Testis (tissue), 3 donors: ENCODE measurements around the gene POLN. TPM values are rescaled to one million over a fixed set of nuclear protein-coding genes. Genes with fewer than 3 reads are reported as not detected.
A peak's percentile ranks its signal among the peaks of the same experiment; 100 is the strongest.

Experiments
- DNase-seq: peaks from one replicate; pipeline ENCODE4 v3.0.0-alpha.2; 2019
- H3K27ac ChIP-seq, 2 donors: fragments of 200-600 bp; sonication (generic); one replicate each; pipeline ENCODE4 v1.5.1; 2019
- H3K27me3 ChIP-seq: fragments of 200-600 bp; sonication (generic); one replicate; pipeline ENCODE4 v1.5.1; 2019
- H3K36me3 ChIP-seq: fragments of 200-600 bp; sonication (generic); one replicate; pipeline ENCODE4 v1.5.1; 2017; ENCODE audit warnings: low read depth; ENCODE audit errors: missing control alignments
- H3K4me1 ChIP-seq: fragments of 200-600 bp; sonication (generic); one replicate; pipeline ENCODE4 v1.5.1; 2019
- H3K4me3 ChIP-seq, 2 donors: fragments of 200-600 bp; sonication (generic); one replicate each; pipeline ENCODE4 v1.5.1; 2017 to 2019
- H3K9me3 ChIP-seq: fragments of 200-600 bp; sonication (generic); one replicate; pipeline ENCODE4 v1.5.1; 2017
- CTCF ChIP-seq, 3 experiments: fragments of 450-650 bp in 2 of 3; fragments of 200-600 bp in 1 of 3; sonication (generic) in 1 of 3; IDR thresholded peaks; one replicate each; pipeline ENCODE4 v1.5.1; 2016 to 2019; ENCODE audit warnings: antibody characterized with exemption in 3 of 3, mild to moderate bottlenecking in 2 of 3, moderate library complexity in 1 of 3
- POLR2A ChIP-seq: fragments of 450-650 bp; IDR thresholded peaks from one replicate; pipeline ENCODE4 v1.6.1; 2017; ENCODE audit warnings: antibody characterized with exemption, mild to moderate bottlenecking, moderate library complexity
- WGBS, 2 donors: methylation state at CpG; one replicate each; pipeline ENCODE4 v1.1.5; 2018; 5-methylcytosine and 5-hydroxymethylcytosine counted together
- intact Hi-C: fragments of 100-400 bp; cut with DNase I; formaldehyde crosslinking; loops from one replicate; pipeline ENCODE4 v1.15.1; 2023; ENCODE audit warnings: low total_unique reads
- polyA plus RNA-seq: library from polyadenylated mRNA; stranded (reverse); fragments of 350-450 nt; fragmentation: Illumina TruSeq; extraction: RNeasy Lipid Tissue Mini Kit (QIAGEN cat#74804); gene quantifications from one replicate; pipeline ENCODE4 v1.2.3, GENCODE V29; 2014; ENCODE audit warnings: low read depth, low replicate concordance; ENCODE audit not compliant: insufficient read depth
- total RNA-seq, 2 donors: library from RNA; depleted of rRNA; stranded (reverse); fragments of >200 nt; gene quantifications; one replicate each; pipeline ENCODE4 v1.2.3, GENCODE V29; 2016

Gene POLN
- total and polyA plus RNA-seq, 3 donors from 2014 or later, result 12.2 to 23.7 (median 22.9) TPM

GRCh38 chr4:2246384-2247127 lies 4.6 kb upstream of the POLN start:
- Histone ChIP-seq H3K36me3 (no peaks in the 10 kb centered on the region), H3K4me1 (peaks cover 21% of the 10 kb centered on the region), H3K9me3 (no peaks in the 10 kb centered on the region), H3K4me3 (no peak overlapping the region), H3K27ac (no peak overlapping the region), H3K27me3 (no peaks in the 10 kb centered on the region)
- intact Hi-C loops, result no loop called here
- 91 to 96% methylated on average over 14 to 19 of the region's 19 CpGs for WGBS, 2 donors
- peak; percentile 11 for DNase-seq
- TF ChIP-seq CTCF (IDR thresholded peaks at IDR 0.05), result no peak
- TF ChIP-seq POLR2A, result no peak

- H3K27me3 ChIP-seq, result no peaks in the 10 kb centered on the region
- peaks cover 21% of the 10 kb centered on the region for H3K4me1 ChIP-seq
- H3K4me3 ChIP-seq, result no peak overlapping the region
- TF ChIP-seq CTCF (IDR thresholded peaks at IDR 0.05) (no peak), POLR2A (no peak)
- H3K9me3 ChIP-seq, result no peaks in the 10 kb centered on the region
- no peaks in the 10 kb centered on the region for H3K36me3 ChIP-seq
- 64 to 74% methylated on average over 6 to 7 of the region's 7 CpGs for WGBS, 2 donors
- H3K27ac ChIP-seq, result peak overlapping the region in 1 of 2 donors; percentile 70
- intact Hi-C loops, result no loop called here
- peak; percentile 14 for DNase-seq
Observed at GRCh38 chr4:2245787-2246275, 3.9 kb upstream of the POLN start.

GRCh38 chr4:2245057-2245786 lies 3.3 kb upstream of the POLN start:
- H3K4me1 ChIP-seq, result peaks cover 24% of the 10 kb centered on the region
- DNase-seq, result no peak
- intact Hi-C loops, result no loop called here

GRCh38 chr4:2243681-2244380 lies 1.9 kb upstream of the POLN start:
- DNase-seq, result peak; percentile 73
- Histone ChIP-seq H3K36me3 (no peaks in the 10 kb centered on the region), H3K4me3 (no peak overlapping the region), H3K27me3 (no peaks in the 10 kb centered on the region), H3K9me3 (no peaks in the 10 kb centered on the region), H3K27ac (peak overlapping the region; percentile 6 to 78), H3K4me1 (peaks cover 33% of the 10 kb centered on the region)
- intact Hi-C loops, result no loop called here
- WGBS, 2 donors, result 18 to 23% methylated on average over 5 of the region's 5 CpGs
- peak in 2 of 3 experiments; percentile 9 to 14 for TF ChIP-seq CTCF (IDR thresholded peaks at IDR 0.05)
- TF ChIP-seq POLR2A, result no peak

More at GRCh38 chr4:2245057-2245786, 3.3 kb upstream of the POLN start:
- H3K27ac ChIP-seq, result peak overlapping the region in 1 of 2 donors; percentile 70
- no peak overlapping the region for H3K4me3 ChIP-seq
- H3K27me3 ChIP-seq, result no peaks in the 10 kb centered on the region
- H3K9me3 ChIP-seq, result no peaks in the 10 kb centered on the region
- 40 to 68% methylated on average over 7 of the region's 7 CpGs for WGBS, 2 donors
- TF ChIP-seq CTCF (IDR thresholded peaks at IDR 0.05) (no peak), POLR2A (no peak)
- H3K36me3 ChIP-seq, result no peaks in the 10 kb centered on the region
